ENCODE results near the gene TYROBP. TPM values are rescaled to one million over a fixed set of nuclear protein-coding genes. Genes with fewer than 3 reads are reported as not detected.

The TYROBP gene
- total and polyA plus RNA-seq, 2 of the 8 experiments (the other 6 are each of a cell fraction or from before 2014, with no cell fraction given) = 0.18 TPM; not detected in 1

GRCh38 chr19:35915443-35915842 is 7.3 kb upstream of the TYROBP start (continued):
- TF ChIP-seq, protein P1, sequence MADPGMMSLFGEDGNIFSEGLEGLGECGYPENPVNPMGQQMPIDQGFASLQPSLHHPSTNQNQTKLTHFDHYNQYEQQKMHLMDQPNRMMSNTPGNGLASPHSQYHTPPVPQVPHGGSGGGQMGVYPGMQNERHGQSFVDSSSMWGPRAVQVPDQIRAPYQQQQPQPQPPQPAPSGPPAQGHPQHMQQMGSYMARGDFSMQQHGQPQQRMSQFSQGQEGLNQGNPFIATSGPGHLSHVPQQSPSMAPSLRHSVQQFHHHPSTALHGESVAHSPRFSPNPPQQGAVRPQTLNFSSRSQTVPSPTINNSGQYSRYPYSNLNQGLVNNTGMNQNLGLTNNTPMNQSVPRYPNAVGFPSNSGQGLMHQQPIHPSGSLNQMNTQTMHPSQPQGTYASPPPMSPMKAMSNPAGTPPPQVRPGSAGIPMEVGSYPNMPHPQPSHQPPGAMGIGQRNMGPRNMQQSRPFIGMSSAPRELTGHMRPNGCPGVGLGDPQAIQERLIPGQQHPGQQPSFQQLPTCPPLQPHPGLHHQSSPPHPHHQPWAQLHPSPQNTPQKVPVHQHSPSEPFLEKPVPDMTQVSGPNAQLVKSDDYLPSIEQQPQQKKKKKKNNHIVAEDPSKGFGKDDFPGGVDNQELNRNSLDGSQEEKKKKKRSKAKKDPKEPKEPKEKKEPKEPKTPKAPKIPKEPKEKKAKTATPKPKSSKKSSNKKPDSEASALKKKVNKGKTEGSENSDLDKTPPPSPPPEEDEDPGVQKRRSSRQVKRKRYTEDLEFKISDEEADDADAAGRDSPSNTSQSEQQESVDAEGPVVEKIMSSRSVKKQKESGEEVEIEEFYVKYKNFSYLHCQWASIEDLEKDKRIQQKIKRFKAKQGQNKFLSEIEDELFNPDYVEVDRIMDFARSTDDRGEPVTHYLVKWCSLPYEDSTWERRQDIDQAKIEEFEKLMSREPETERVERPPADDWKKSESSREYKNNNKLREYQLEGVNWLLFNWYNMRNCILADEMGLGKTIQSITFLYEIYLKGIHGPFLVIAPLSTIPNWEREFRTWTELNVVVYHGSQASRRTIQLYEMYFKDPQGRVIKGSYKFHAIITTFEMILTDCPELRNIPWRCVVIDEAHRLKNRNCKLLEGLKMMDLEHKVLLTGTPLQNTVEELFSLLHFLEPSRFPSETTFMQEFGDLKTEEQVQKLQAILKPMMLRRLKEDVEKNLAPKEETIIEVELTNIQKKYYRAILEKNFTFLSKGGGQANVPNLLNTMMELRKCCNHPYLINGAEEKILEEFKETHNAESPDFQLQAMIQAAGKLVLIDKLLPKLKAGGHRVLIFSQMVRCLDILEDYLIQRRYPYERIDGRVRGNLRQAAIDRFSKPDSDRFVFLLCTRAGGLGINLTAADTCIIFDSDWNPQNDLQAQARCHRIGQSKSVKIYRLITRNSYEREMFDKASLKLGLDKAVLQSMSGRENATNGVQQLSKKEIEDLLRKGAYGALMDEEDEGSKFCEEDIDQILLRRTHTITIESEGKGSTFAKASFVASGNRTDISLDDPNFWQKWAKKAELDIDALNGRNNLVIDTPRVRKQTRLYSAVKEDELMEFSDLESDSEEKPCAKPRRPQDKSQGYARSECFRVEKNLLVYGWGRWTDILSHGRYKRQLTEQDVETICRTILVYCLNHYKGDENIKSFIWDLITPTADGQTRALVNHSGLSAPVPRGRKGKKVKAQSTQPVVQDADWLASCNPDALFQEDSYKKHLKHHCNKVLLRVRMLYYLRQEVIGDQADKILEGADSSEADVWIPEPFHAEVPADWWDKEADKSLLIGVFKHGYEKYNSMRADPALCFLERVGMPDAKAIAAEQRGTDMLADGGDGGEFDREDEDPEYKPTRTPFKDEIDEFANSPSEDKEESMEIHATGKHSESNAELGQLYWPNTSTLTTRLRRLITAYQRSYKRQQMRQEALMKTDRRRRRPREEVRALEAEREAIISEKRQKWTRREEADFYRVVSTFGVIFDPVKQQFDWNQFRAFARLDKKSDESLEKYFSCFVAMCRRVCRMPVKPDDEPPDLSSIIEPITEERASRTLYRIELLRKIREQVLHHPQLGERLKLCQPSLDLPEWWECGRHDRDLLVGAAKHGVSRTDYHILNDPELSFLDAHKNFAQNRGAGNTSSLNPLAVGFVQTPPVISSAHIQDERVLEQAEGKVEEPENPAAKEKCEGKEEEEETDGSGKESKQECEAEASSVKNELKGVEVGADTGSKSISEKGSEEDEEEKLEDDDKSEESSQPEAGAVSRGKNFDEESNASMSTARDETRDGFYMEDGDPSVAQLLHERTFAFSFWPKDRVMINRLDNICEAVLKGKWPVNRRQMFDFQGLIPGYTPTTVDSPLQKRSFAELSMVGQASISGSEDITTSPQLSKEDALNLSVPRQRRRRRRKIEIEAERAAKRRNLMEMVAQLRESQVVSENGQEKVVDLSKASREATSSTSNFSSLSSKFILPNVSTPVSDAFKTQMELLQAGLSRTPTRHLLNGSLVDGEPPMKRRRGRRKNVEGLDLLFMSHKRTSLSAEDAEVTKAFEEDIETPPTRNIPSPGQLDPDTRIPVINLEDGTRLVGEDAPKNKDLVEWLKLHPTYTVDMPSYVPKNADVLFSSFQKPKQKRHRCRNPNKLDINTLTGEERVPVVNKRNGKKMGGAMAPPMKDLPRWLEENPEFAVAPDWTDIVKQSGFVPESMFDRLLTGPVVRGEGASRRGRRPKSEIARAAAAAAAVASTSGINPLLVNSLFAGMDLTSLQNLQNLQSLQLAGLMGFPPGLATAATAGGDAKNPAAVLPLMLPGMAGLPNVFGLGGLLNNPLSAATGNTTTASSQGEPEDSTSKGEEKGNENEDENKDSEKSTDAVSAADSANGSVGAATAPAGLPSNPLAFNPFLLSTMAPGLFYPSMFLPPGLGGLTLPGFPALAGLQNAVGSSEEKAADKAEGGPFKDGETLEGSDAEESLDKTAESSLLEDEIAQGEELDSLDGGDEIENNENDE (IDR thresholded peaks at IDR 0.05; ENCODE audit: insufficient replicate concordance, low read length) = no peak
- TF ChIP-seq POLR2A (IDR thresholded peaks at IDR 0.05; ENCODE audit: control extremely low read depth in 1 of 2, low read depth in 2 of 2, low read length in 2 of 2) (no peak), HDAC2 (IDR thresholded peaks at IDR 0.05; ENCODE audit: borderline replicate concordance in 1 of 2, low read depth in 2 of 2, low read length in 2 of 2) (no peak), SRF (IDR thresholded peaks at IDR 0.05; ENCODE audit: low read depth, low read length) (no peak), GTF2F1 (IDR thresholded peaks at IDR 0.05; ENCODE audit: borderline replicate concordance, low read depth, low read length) (no peak), POLR2AphosphoS5 (IDR thresholded peaks at IDR 0.05; ENCODE audit: low read depth, low read length) (no peak), RXRA (IDR thresholded peaks at IDR 0.05; ENCODE audit: insufficient read depth, low read depth, low read length) (no peak), CTCF (IDR thresholded peaks at IDR 0.05; ENCODE audit: control extremely low read depth in 1 of 3, insufficient read depth in 1 of 3, low read depth in 1 of 3, low read length in 3 of 3) (no peak)

All from H1 (cell line).